ENCODE data around the gene MAPK13.

DNA sequence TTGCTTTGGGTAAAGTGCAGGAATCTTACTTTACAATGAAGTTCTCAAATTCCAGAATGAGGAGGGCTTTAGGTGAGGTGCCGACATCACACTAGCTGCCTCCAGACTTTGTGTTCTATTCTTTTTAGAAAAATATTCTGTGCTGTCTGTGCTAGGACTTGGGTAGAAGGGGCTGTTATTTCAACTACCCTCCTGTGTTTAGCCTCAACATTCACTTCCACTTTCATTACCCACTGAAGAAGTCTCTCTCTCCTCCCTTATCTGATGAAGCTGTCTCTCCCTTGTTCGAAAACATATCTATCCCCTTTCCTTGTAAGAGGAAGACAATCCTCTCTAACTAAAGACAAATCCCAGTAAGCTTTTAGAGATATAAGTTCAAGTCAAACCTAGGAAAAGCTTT, 41.3 kb downstream of the MAPK13 start:
- TF ChIP-seq, protein P1, sequence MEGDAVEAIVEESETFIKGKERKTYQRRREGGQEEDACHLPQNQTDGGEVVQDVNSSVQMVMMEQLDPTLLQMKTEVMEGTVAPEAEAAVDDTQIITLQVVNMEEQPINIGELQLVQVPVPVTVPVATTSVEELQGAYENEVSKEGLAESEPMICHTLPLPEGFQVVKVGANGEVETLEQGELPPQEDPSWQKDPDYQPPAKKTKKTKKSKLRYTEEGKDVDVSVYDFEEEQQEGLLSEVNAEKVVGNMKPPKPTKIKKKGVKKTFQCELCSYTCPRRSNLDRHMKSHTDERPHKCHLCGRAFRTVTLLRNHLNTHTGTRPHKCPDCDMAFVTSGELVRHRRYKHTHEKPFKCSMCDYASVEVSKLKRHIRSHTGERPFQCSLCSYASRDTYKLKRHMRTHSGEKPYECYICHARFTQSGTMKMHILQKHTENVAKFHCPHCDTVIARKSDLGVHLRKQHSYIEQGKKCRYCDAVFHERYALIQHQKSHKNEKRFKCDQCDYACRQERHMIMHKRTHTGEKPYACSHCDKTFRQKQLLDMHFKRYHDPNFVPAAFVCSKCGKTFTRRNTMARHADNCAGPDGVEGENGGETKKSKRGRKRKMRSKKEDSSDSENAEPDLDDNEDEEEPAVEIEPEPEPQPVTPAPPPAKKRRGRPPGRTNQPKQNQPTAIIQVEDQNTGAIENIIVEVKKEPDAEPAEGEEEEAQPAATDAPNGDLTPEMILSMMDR (conservative IDR thresholded peaks at IDR 0.05; ENCODE audit: low read depth, low read length), result no peak
- TF ChIP-seq EZH2 (IDR thresholded peaks at IDR 0.05; ENCODE audit: borderline replicate concordance, low read depth, low read length, poor library complexity, severe bottlenecking), result no peak
